HepG2 (cell line): ENCODE data around the gene CAPZA3. TPM values are rescaled to one million over a fixed set of nuclear protein-coding genes. Genes with fewer than 3 reads are reported as not detected.

ENCODE experiments used
- ATAC-seq: fragments of 200-7000 bp; cut with Tn5 transposase; 3 replicates; pipeline ENCODE4 v1.9.1; 2020; ENCODE audit warnings: mild to moderate bottlenecking, moderate library complexity
- BruUV-seq: library from RNA; stranded (reverse); fragments of 400-500 nt; replicated peaks from 2 replicates; lab custom pipeline; 2021; lab: Mats Ljungman, UMichigan
- CTCF ChIA-PET: fragments of 300-600 bp; formaldehyde crosslinking; extraction: SDS; loops from one replicate; lab custom pipeline; 2021; ENCODE audit warnings: low total read pairs, inconsistent platforms, low intra/inter-chr PET ratio; lab: Yijun Ruan, JAX
- POLR2A ChIA-PET: fragments of 350-600 bp; sonication (Branson Sonifier 250); formaldehyde crosslinking; loops from one replicate; lab custom pipeline; 2020; ENCODE audit warnings: antibody characterized with exemption, inconsistent platforms; lab: Yijun Ruan, JAX
- DNase-seq: peaks from one replicate; pipeline ENCODE4 v3.0.0-alpha.2; 2015; ENCODE audit warnings: low spot score
- FAIRE-seq: peaks from 3 replicates; lab custom pipeline; 2011; peaks lifted over from hg19 to GRCh38; lab: Jason Lieb, UNC
- H2AFZ ChIP-seq: one replicate; pipeline ENCODE4 v1.6.1; 2011; ENCODE audit warnings: low read length, inconsistent platforms
- H3K27ac ChIP-seq: fragments of 300-600 bp; 3 replicates; pipeline ENCODE4 v1.8.0; 2011; ENCODE audit warnings: mixed run types, mild to moderate bottlenecking, mixed read lengths, low read length, inconsistent platforms; ENCODE audit not compliant: insufficient read depth; ENCODE audit errors: extremely low read length
- H3K27me3 ChIP-seq, 2 experiments: fragments of 200-600 bp in 1 of 2; 2 replicates in 1 of 2; 3 replicates in 1 of 2; pipeline versions ENCODE4 v1.6.0 to v1.8.0; 2011; ENCODE audit warnings: low read length in 2 of 2, mild to moderate bottlenecking in 2 of 2, moderate library complexity in 2 of 2, inconsistent platforms in 1 of 2; ENCODE audit not compliant: insufficient read depth in 2 of 2, control insufficient read depth in 1 of 2
- H3K36me3 ChIP-seq, 2 experiments: fragments of 200-600 bp in 1 of 2; replicated peaks in 1 of 2; 2 replicates in 1 of 2; 3 replicates in 1 of 2; pipeline versions ENCODE4 v1.5.1 to v1.8.0; 2011; ENCODE audit warnings: low read length in 2 of 2, inconsistent platforms in 1 of 2; ENCODE audit not compliant: insufficient read depth in 2 of 2, control insufficient read depth in 1 of 2
- H3K4me1 ChIP-seq: 2 replicates; pipeline ENCODE4 v1.5.1; 2012; ENCODE audit warnings: low read length, inconsistent platforms; ENCODE audit not compliant: insufficient read depth
- H3K4me2 ChIP-seq: 2 replicates; pipeline ENCODE4 v1.6.0; 2011; ENCODE audit warnings: low read depth, low read length, inconsistent platforms
- H3K4me3 ChIP-seq, 3 experiments: fragments of 200-600 bp in 1 of 3; sonication (generic), shearing (Covaris generic) in 1 of 3; replicated peaks in 1 of 3; 2 replicates each; pipeline ENCODE4 v1.5.1; 2011 to 2016; ENCODE audit warnings: low read length in 3 of 3, inconsistent platforms in 2 of 3, low read depth in 2 of 3, mild to moderate bottlenecking in 2 of 3, control low read depth in 1 of 3, mixed read lengths in 1 of 3; ENCODE audit not compliant: insufficient read depth in 1 of 3
- H3K79me2 ChIP-seq: one replicate; pipeline ENCODE4 v1.6.1; 2011; ENCODE audit warnings: low read length, inconsistent platforms; ENCODE audit not compliant: insufficient read depth
- H3K9ac ChIP-seq: 2 replicates; pipeline ENCODE4 v1.6.0; 2011; ENCODE audit warnings: mild to moderate bottlenecking, low read depth, low read length, inconsistent platforms; ENCODE audit not compliant: insufficient read depth
- H3K9me3 ChIP-seq: 2 replicates; pipeline ENCODE4 v1.5.1; 2012; ENCODE audit warnings: mild to moderate bottlenecking, low read length
- H4K20me1 ChIP-seq: 2 replicates; pipeline ENCODE4 v1.6.0; 2011; ENCODE audit warnings: inconsistent platforms, mild to moderate bottlenecking, low read length, moderate library complexity; ENCODE audit not compliant: insufficient read depth
- GPBP1L1 ChIP-seq: sonication (generic); formaldehyde crosslinking; IDR thresholded peaks from 2 replicates; pipeline ENCODE4 v1.5.0; 2020; ENCODE audit warnings: mild to moderate bottlenecking, missing genetic modification reagents
- MAF1 ChIP-seq: sonication (generic); formaldehyde crosslinking; IDR thresholded peaks from 2 replicates; pipeline ENCODE4 v1.5.0; 2020; ENCODE audit warnings: missing genetic modification reagents, borderline replicate concordance
- SMYD3 ChIP-seq: sonication (generic); formaldehyde crosslinking; IDR thresholded peaks from 2 replicates; pipeline ENCODE4 v1.8.1; 2023; ENCODE audit warnings: mild to moderate bottlenecking, missing genetic modification reagents
- THAP8 ChIP-seq: sonication (generic); formaldehyde crosslinking; IDR thresholded peaks from 2 replicates; pipeline ENCODE4 v1.5.1; 2020; ENCODE audit warnings: missing genetic modification reagents, mild to moderate bottlenecking, borderline replicate concordance
- YEATS2 ChIP-seq: sonication (generic); formaldehyde crosslinking; IDR thresholded peaks from 2 replicates; pipeline ENCODE4 v1.4.0; 2020; ENCODE audit warnings: missing genetic modification reagents, borderline replicate concordance
- ZNF18 ChIP-seq: sonication (generic); formaldehyde crosslinking; IDR thresholded peaks from 2 replicates; pipeline ENCODE4 v1.8.0; 2022; ENCODE audit warnings: mild to moderate bottlenecking, missing genetic modification reagents; ENCODE audit not compliant: insufficient replicate concordance
- ZNF264 ChIP-seq: sonication (generic); formaldehyde crosslinking; IDR thresholded peaks from 2 replicates; pipeline ENCODE4 v1.4.0; 2020; ENCODE audit warnings: missing genetic modification reagents
- WGBS: methylation state at CpG from one replicate; pipeline ENCODE4 v1.1.6; 2017; ENCODE audit warnings: low lambda C conversion rate; 5-methylcytosine and 5-hydroxymethylcytosine counted together
- in situ Hi-C: cut with HindIII; loops from 2 replicates; pipeline ENCODE4 v1.10.0; 2017; ENCODE audit warnings: low pct_unique_long_range_greater_than_20kb; ENCODE audit not compliant: extremely low pct_ligation_motif_present
- intact Hi-C: fragments of 100-400 bp; cut with micrococcal nuclease; formaldehyde crosslinking; loops from one replicate; pipeline ENCODE4 v1.10.0; 2022; ENCODE audit not compliant: unreplicated experiment
- polyA plus RNA-seq, 8 experiments: library from polyadenylated mRNA; depleted of rRNA in 3 of 8; stranded (reverse) in 7 of 8; unstranded in 1 of 8; fragments of >200 nt; fragmentation: Illumina TruSeq in 4 of 8; extraction: Trizol in 4 of 8; gene quantifications; 2 replicates each; pipeline versions ENCODE4 v1.2.1 to v1.2.3, GENCODE V29; 2011 to 2016; ENCODE audit warnings: low read depth in 4 of 8, missing spikeins in 1 of 8, mixed read lengths in 1 of 8; ENCODE audit not compliant: insufficient read depth in 1 of 8
- total RNA-seq, 5 experiments: library from RNA; depleted of rRNA; stranded (reverse); fragments of >200 nt; fragmentation: Illumina TruSeq; extraction: Trizol; gene quantifications; 2 replicates each; pipeline ENCODE4 v1.2.3, GENCODE V29; 2016; ENCODE audit warnings: low read depth in 1 of 5

The CAPZA3 gene
- total and polyA plus RNA-seq, 2 of the 13 experiments (the other 11 are each of a cell fraction or from before 2014, with no cell fraction given), result not detected

- 69% methylated on average over 1 of the region's 1 CpG for WGBS
- H3K27me3 ChIP-seq, result 0 out of 5 replicates have a peak, but pooled peaks cover 0 to 5% of the 10 kb centered on the region in 2 experiments
- FAIRE-seq (no peak), DNase-seq (no peak), ATAC-seq (no peak)
- no TSS peak for BruUV-seq
- POLR2A ChIA-PET, result no interaction called here
- intact Hi-C loops, result no loop called here
- H2AFZ ChIP-seq, result no peak overlapping the region
- no peaks in the 10 kb centered on the region for H3K79me2 ChIP-seq
- no peaks in the 10 kb centered on the region for H3K4me1 ChIP-seq
- CTCF ChIA-PET, result no interaction called here
- in situ Hi-C loops, result no loop called here
- H3K9ac ChIP-seq, result no peak overlapping the region
- no peak overlapping the region for H3K4me2 ChIP-seq
- H3K27ac ChIP-seq, result no peak overlapping the region
- no peaks in the 10 kb centered on the region for H4K20me1 ChIP-seq
- no peaks in the 10 kb centered on the region for H3K36me3 ChIP-seq
- H3K4me3 ChIP-seq, result no peak overlapping the region
- no peak for TF ChIP-seq THAP8 (CRISPR knock-in tag)
- TF ChIP-seq MAF1 (CRISPR knock-in tag), result no peak
- TF ChIP-seq YEATS2 (CRISPR knock-in tag), result no peak
- no peak for TF ChIP-seq ZNF264 (CRISPR knock-in tag)
- TF ChIP-seq ZNF18 (CRISPR knock-in tag), result no peak
- no peak for TF ChIP-seq GPBP1L1 (CRISPR knock-in tag)
- no peak for TF ChIP-seq SMYD3 (CRISPR knock-in tag)
- no peaks in the 10 kb centered on the region for H3K9me3 ChIP-seq
Observed at GRCh38 chr12:18752947-18753346, 15.0 kb downstream of the CAPZA3 start.
